GM12865 (cell line): ENCODE results near the gene SLC7A7.
"Not testable (repeated sequence)": the region's sequence is repeated elsewhere in the genome, so short reads cannot be mapped to it uniquely, and the experiment has no call there.

Experiments
- DNase-seq: peaks from one replicate; pipeline ENCODE4 v3.0.0; 2010; ENCODE audit warnings: low read depth
- H3K4me3 ChIP-seq: 2 replicates; pipeline ENCODE4 v1.5.1; 2011; ENCODE audit warnings: mild to moderate bottlenecking, low read depth, low read length, control low read depth
- TF ChIP-seq, protein P1 (sequence below): IDR thresholded peaks from 2 replicates; pipeline ENCODE4 v1.5.1; 2011; ENCODE audit warnings: low read length, control low read depth, low read depth, inconsistent platforms; ENCODE audit not compliant: insufficient read depth; ENCODE audit errors: missing control alignments

The SLC7A7 gene

DNA sequence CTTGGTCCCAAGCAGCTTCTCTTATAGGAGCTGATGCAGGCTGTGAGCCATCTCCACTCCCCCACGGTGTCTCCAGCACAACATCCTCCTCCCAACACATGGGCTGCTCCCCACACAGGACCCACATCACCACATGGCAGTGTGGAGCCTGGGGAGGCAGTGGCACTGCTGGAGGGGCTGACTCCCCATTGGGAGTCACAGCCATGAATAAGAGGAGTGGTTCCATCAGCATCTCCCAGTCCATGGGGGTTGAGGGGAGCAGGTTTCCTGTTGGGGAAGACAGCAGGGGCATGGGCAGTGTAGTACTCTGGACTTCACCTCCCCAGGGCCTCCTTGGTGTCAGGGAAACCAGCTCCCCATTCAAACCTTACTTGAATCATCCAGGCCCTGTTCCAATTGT lies 89.2 kb downstream of the SLC7A7 start:
- H3K4me3 ChIP-seq: no peak overlapping the region
- no peak for DNase-seq
- TF ChIP-seq, protein P1, sequence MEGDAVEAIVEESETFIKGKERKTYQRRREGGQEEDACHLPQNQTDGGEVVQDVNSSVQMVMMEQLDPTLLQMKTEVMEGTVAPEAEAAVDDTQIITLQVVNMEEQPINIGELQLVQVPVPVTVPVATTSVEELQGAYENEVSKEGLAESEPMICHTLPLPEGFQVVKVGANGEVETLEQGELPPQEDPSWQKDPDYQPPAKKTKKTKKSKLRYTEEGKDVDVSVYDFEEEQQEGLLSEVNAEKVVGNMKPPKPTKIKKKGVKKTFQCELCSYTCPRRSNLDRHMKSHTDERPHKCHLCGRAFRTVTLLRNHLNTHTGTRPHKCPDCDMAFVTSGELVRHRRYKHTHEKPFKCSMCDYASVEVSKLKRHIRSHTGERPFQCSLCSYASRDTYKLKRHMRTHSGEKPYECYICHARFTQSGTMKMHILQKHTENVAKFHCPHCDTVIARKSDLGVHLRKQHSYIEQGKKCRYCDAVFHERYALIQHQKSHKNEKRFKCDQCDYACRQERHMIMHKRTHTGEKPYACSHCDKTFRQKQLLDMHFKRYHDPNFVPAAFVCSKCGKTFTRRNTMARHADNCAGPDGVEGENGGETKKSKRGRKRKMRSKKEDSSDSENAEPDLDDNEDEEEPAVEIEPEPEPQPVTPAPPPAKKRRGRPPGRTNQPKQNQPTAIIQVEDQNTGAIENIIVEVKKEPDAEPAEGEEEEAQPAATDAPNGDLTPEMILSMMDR: no peak

DNA sequence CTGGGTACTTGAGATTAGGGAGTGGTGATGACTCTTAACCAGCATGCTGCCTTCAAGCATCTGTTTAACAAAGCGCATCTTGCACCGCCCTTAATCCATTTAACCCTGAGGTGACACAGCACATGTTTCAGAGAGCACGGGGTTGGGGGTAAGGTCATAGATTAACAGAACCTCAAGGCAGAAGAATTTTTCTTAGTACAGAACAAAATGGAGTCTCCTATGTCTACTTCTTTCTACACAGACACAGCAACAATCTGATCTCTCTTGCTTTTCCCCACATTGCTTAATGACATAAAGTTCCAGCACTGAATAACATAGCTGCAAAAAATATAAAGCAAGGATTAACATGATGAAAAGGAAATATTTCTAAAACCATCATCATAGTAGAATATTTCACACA lies 89.9 kb downstream of the SLC7A7 start:
- not testable (repeated sequence) for H3K4me3 ChIP-seq, DNase-seq

DNA sequence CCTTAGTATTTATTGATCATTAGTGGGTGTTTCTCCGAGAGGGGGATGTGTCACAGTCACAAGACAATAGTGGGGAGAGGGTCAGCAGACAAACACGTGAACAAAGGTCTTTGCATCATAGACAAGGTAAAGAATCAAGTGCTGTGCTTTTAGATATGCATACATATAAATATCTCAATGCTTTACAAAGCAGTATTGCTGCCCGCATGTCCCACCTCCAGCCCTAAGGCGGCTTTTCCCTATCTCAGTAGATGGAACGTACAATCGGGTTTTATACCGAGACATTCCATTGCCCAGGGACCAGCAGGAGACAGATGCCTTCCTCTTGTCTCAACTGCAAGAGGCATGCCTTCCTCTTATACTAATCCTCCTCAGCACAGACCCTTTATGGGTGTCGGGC lies 90.4 kb downstream of the SLC7A7 start:
- not testable (repeated sequence) for H3K4me3 ChIP-seq, DNase-seq

DNA sequence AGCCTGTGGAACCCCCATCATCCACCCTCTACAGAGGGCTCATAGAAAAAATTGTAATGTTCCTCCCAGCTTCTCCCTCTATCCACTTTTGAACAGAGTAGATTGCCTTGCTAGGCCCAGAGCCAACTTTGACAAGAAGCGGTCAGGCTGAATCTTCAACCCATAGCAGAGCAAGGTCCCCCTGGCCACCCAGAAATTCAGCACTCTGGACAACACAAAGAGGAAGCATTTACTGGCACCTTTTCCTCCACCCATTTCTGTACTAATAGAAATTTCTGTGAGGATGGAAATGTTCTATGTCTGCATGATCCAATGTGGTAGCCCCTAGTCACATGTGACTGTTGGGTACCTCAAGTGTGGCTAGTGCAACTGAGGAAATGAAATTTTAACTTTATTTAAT lies 91.4 kb downstream of the SLC7A7 start:
- DNase-seq: no peak

More for the DNA sequence above, 91.4 kb downstream of the SLC7A7 start:
- TF ChIP-seq, protein P1: no peak
- H3K4me3 ChIP-seq: no peak overlapping the region
